Naive B cell (primary cell): ENCODE data around the gene TRAPPC13. TPM values are rescaled to one million over a fixed set of nuclear protein-coding genes. Genes with fewer than 3 reads are reported as not detected.
"Not testable (repeated sequence)": the region's sequence is repeated elsewhere in the genome, so short reads cannot be mapped to it uniquely, and the experiment has no call there.

Experiments
- ATAC-seq, 2 donors: fragments of 150-1000 bp; cut with Tn5 transposase; 2 replicates each; pipeline ENCODE4 v1.10.0; 2021; ENCODE audit warnings: low read depth in 2 of 2, mild to moderate bottlenecking in 2 of 2, moderate library complexity in 2 of 2
- DNase-seq: peaks from one replicate; pipeline ENCODE4 v3.0.0; 2022
- H3K27ac Mint-ChIP-seq, 6 donors: one replicate each; pipeline ENCODE4 v1.8.0; 2020 to 2022; ENCODE audit warnings: mild to moderate bottlenecking in 6 of 6, mixed read lengths in 6 of 6, moderate library complexity in 5 of 6, inconsistent platforms in 2 of 6
- H3K27me3 Mint-ChIP-seq, 3 donors: one replicate each; pipeline ENCODE4 v1.8.0; 2021 to 2022; ENCODE audit warnings: mixed read lengths in 3 of 3, mild to moderate bottlenecking in 1 of 3
- H3K36me3 Mint-ChIP-seq, 2 donors: one replicate each; pipeline ENCODE4 v1.8.0; 2020 to 2022; ENCODE audit warnings: mixed read lengths in 2 of 2, inconsistent platforms in 1 of 2, mild to moderate bottlenecking in 1 of 2
- H3K4me1 Mint-ChIP-seq, 3 donors: one replicate each; pipeline ENCODE4 v1.8.0; 2020 to 2022; ENCODE audit warnings: mixed read lengths in 3 of 3, inconsistent platforms in 1 of 3, mild to moderate bottlenecking in 1 of 3, moderate library complexity in 1 of 3
- H3K4me3 Mint-ChIP-seq, 8 donors: one replicate each; pipeline ENCODE4 v1.8.0; 2020 to 2022; ENCODE audit warnings: mild to moderate bottlenecking in 8 of 8, mixed read lengths in 8 of 8, moderate library complexity in 8 of 8, inconsistent platforms in 2 of 8
- H3K9me3 Mint-ChIP-seq, 7 donors: one replicate each; pipeline ENCODE4 v1.8.0; 2020 to 2022; ENCODE audit warnings: mixed read lengths in 7 of 7, mild to moderate bottlenecking in 5 of 7, inconsistent platforms in 2 of 7, moderate library complexity in 1 of 7
- polyA plus RNA-seq, 6 donors: library from polyadenylated mRNA; unstranded; fragments of 300-500 nt; fragmentation: Illumina TruSeq; gene quantifications; one replicate each; pipeline ENCODE4 v1.2.3, GENCODE V29; 2021; ENCODE audit warnings: low read depth in 6 of 6

Gene TRAPPC13
- polyA plus RNA-seq, 6 donors from 2014 or later = 16.2 to 21.7 (median 18.4) TPM

- DNase-seq = no peak
Measured at GRCh38 chr5:65646938-65647337, 22.1 kb downstream of the TRAPPC13 start.

DNA sequence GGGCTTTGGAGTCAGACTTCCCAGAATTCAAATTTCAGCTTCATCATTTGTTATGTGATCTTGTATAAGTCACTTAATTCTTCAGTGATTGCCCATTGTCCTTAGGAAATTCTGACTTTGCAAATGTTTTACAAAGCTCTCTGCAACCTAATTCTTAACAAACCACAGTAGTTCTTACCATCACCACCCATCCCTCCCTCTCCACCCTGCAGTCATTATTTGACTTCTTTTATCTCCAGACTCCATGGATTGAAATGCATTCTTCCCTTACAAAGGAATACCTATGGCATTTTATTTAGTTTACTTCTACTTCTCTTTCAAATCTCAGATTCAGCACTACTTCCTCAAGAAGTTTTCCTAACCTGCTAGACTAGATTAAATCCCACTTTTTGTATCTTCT is 23.1 kb downstream of the TRAPPC13 start:
- no peaks in the 10 kb centered on the region for H3K9me3 Mint-ChIP-seq
- peak overlapping the region in 1 of 6 donors; percentile 44 for H3K27ac Mint-ChIP-seq
- H3K4me1 Mint-ChIP-seq = no peaks in the 10 kb centered on the region
- H3K27me3 Mint-ChIP-seq = no peaks in the 10 kb centered on the region
- no peak for ATAC-seq
- no peak for DNase-seq
- no peak overlapping the region for H3K4me3 Mint-ChIP-seq
- H3K36me3 Mint-ChIP-seq = no peaks in the 10 kb centered on the region

More at GRCh38 chr5:65646938-65647337, 22.1 kb downstream of the TRAPPC13 start:
- Mint-ChIP-seq H3K27me3 (no peaks in the 10 kb centered on the region), H3K36me3 (no peaks in the 10 kb centered on the region), H3K4me1 (no peaks in the 10 kb centered on the region), H3K9me3 (no peaks in the 10 kb centered on the region), H3K27ac (peak overlapping the region in 2 of 6 donors; percentile 39 to 81), H3K4me3 (no peak overlapping the region)
- ATAC-seq = no peak

GRCh38 chr5:65651144-65651543 is 26.3 kb downstream of the TRAPPC13 start:
- no peaks in the 10 kb centered on the region for H3K9me3 Mint-ChIP-seq
- H3K27ac Mint-ChIP-seq = no peak overlapping the region
- H3K4me1 Mint-ChIP-seq = no peaks in the 10 kb centered on the region
- no peaks in the 10 kb centered on the region for H3K27me3 Mint-ChIP-seq
- no peak overlapping the region for H3K4me3 Mint-ChIP-seq
- ATAC-seq = no peak
- peaks cover 0 to 6% of the 10 kb centered on the region in 2 donors for H3K36me3 Mint-ChIP-seq
- DNase-seq = no peak

DNA sequence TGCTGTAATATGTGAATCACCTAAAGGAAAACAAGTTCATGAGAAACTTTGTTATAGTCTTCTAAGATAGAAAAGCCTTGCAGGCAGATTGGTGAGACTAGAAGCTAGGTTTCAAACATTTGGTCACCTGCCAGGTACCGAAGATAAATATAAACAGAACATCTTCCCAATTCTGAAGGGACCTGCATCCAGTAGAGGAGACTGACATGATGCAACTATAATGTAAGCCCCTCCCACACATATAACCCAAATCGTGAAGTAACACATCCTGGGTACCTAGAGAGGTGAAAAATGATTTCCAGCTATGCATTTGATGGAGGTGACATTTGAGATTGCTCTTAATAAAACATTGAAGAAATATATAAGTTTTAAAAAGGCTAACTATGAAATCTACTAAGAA is 29.9 kb downstream of the TRAPPC13 start:
- peaks cover 0 to 13% of the 10 kb centered on the region in 2 donors for H3K36me3 Mint-ChIP-seq
- DNase-seq = no peak
- no peaks in the 10 kb centered on the region for H3K4me1 Mint-ChIP-seq
- no peaks in the 10 kb centered on the region for H3K27me3 Mint-ChIP-seq
- ATAC-seq = no peak
- no peak overlapping the region for H3K27ac Mint-ChIP-seq
- H3K4me3 Mint-ChIP-seq = no peak overlapping the region
- no peaks in the 10 kb centered on the region for H3K9me3 Mint-ChIP-seq

DNA sequence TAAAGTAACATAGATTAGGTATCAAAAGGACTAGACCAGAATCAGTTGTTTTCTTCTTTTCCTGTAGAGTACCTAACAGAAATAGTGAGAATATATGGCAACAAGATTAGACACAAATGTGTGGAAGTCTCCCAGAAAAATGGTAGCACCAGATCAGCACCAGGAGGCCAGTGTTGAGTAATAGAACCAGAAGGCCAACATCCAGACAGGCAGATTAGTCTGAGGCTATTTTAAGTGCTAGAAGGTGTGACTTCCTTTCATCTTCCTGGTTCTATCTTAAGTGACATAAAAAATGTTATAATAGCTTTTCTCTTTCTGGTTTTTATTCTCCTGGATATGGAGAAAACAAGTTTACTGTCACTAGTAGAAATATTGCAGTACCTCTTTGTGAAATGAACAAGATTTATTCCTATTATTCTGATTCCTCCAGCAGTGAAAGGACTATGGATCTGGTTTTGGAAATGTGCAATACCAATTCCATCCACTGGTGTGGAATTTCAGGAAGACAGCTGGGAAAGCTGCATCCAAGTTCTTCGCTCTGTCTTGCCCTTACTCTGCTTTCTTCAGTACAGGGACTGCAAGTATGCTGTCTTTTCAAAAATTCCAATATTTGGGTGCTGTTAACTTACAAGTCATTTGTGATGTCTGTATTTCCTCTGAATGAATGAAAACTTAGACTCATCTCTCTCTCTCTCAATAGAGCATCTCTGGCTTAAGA is 39.1 kb downstream of the TRAPPC13 start:
- no peaks in the 10 kb centered on the region for H3K27me3 Mint-ChIP-seq
- no peak for DNase-seq
- no peaks in the 10 kb centered on the region for H3K4me1 Mint-ChIP-seq
- peaks cover 0 to 8% of the 10 kb centered on the region in 2 donors for H3K36me3 Mint-ChIP-seq
- H3K4me3 Mint-ChIP-seq = no peak overlapping the region
- no peaks in the 10 kb centered on the region for H3K9me3 Mint-ChIP-seq
- ATAC-seq = no peak
- H3K27ac Mint-ChIP-seq = peak overlapping the region in 3 of 6 donors; percentile 24 to 71 (median 61)

DNA sequence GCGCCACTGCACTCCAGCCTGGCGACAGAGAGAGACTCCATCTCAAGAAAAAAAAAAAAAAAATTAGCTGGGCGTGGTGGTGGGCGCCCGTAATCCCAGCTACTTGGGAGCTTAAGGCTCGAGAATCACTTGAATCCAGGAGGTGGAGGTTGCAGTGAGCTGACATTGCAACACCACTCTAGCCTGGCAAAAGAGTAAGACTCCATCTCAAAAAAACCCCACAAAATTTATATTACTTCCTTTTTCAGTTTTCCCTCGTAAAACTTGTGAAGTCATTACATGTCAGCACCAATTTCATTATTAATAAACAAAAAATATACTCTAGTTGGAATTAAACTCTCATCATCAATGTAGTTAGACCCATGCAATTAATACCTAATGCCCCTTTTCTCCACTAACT is 43.9 kb downstream of the TRAPPC13 start:
- no peak for ATAC-seq
- no peaks in the 10 kb centered on the region for H3K4me1 Mint-ChIP-seq
- H3K27me3 Mint-ChIP-seq = no peaks in the 10 kb centered on the region
- no peak overlapping the region for H3K4me3 Mint-ChIP-seq
- no peaks in the 10 kb centered on the region for H3K36me3 Mint-ChIP-seq
- H3K9me3 Mint-ChIP-seq = no peaks in the 10 kb centered on the region
- no peak for DNase-seq
- H3K27ac Mint-ChIP-seq = no peak overlapping the region

DNA sequence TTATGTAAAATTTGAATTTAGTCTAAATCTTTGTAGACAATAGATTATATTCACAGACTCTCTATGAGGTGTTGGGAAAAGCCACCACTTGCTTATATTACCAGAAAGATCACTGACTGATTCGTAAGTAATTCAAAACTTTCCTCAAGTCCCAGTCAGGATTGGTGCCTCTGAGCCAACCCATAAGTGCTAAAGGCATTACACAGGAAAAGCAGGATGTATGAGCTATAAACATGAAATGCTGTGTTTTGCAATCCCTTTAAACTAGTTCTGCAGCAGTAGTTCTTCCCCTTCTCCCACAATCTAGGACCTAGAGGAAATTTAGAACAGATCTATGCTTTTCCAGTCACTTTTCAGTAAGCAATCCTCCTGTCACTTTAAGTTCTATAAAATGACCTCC is 48.0 kb downstream of the TRAPPC13 start:
- peaks cover 25 to 28% of the 10 kb centered on the region in 2 donors for H3K36me3 Mint-ChIP-seq
- no peak overlapping the region for H3K27ac Mint-ChIP-seq
- DNase-seq (no peak), ATAC-seq (no peak)
- H3K4me3 Mint-ChIP-seq = no peak overlapping the region
- H3K9me3 Mint-ChIP-seq = no peaks in the 10 kb centered on the region
- H3K4me1 Mint-ChIP-seq = no peaks in the 10 kb centered on the region
- H3K27me3 Mint-ChIP-seq = no peaks in the 10 kb centered on the region

- H3K27ac Mint-ChIP-seq = no peak overlapping the region
- peaks cover 29 to 35% of the 10 kb centered on the region in 2 donors for H3K36me3 Mint-ChIP-seq
- ATAC-seq (no peak), DNase-seq (no peak)
- H3K27me3 Mint-ChIP-seq = no peaks in the 10 kb centered on the region
- H3K4me1 Mint-ChIP-seq = no peaks in the 10 kb centered on the region
- no peak overlapping the region for H3K4me3 Mint-ChIP-seq
- H3K9me3 Mint-ChIP-seq = no peaks in the 10 kb centered on the region
Measured at GRCh38 chr5:65674749-65675148, 49.9 kb downstream of the TRAPPC13 start.

GRCh38 chr5:65676056-65676455 is 51.2 kb downstream of the TRAPPC13 start:
- H3K36me3 Mint-ChIP-seq = peaks cover 37 to 44% of the 10 kb centered on the region in 2 donors
- not testable (repeated sequence) for H3K9me3 Mint-ChIP-seq, H3K4me1 Mint-ChIP-seq, H3K4me3 Mint-ChIP-seq, H3K27me3 Mint-ChIP-seq, DNase-seq, ATAC-seq, H3K27ac Mint-ChIP-seq

DNA sequence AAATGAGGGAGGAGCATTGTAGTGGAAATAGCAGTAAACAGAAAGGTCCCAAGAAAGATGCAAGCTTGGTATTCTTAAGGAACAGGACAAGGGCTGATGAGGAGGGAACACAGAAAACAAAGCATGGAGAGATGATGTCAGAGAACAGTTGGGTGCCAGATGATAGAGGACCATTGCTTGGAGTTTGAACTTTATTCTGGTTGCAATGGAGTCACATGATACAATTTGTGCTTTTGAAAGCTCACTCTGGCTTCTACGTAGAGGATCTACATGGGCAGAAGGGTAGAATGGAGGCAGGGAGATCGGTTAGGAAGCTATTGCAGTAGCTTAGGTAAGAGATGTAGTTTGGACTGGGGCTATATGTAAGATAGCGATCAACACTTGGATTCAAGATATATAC is 57.3 kb downstream of the TRAPPC13 start:
- DNase-seq = no peak
- Mint-ChIP-seq H3K9me3 (peaks cover 0 to 4% (median 0%) of the 10 kb centered on the region in 7 donors), H3K4me3 (no peak overlapping the region), H3K36me3 (peaks cover 45 to 54% of the 10 kb centered on the region in 2 donors), H3K27ac (peak overlapping the region in 1 of 6 donors; percentile 0), H3K4me1 (peaks cover 0 to 5% (median 0%) of the 10 kb centered on the region in 3 donors), H3K27me3 (no peaks in the 10 kb centered on the region)
- ATAC-seq = no peak

- no peak for DNase-seq
- peaks cover 2 to 11% (median 8%) of the 10 kb centered on the region in 3 donors for H3K4me1 Mint-ChIP-seq
- no peak overlapping the region for H3K4me3 Mint-ChIP-seq
- no peak for ATAC-seq
- peaks cover 12 to 26% of the 10 kb centered on the region in 2 donors for H3K36me3 Mint-ChIP-seq
- H3K27ac Mint-ChIP-seq = no peak overlapping the region
- H3K27me3 Mint-ChIP-seq = no peaks in the 10 kb centered on the region
- no peaks in the 10 kb centered on the region for H3K9me3 Mint-ChIP-seq
Measured at GRCh38 chr5:65693121-65693520, 68.3 kb downstream of the TRAPPC13 start.

GRCh38 chr5:65695162-65695755 is 70.4 kb downstream of the TRAPPC13 start:
- no peak overlapping the region for H3K4me3 Mint-ChIP-seq
- no peaks in the 10 kb centered on the region for H3K27me3 Mint-ChIP-seq
- H3K9me3 Mint-ChIP-seq = no peaks in the 10 kb centered on the region
- H3K36me3 Mint-ChIP-seq = peaks cover 24 to 25% of the 10 kb centered on the region in 2 donors
- H3K27ac Mint-ChIP-seq = no peak overlapping the region
- peaks cover 8 to 24% (median 9%) of the 10 kb centered on the region in 3 donors for H3K4me1 Mint-ChIP-seq
- DNase-seq (no peak), ATAC-seq (no peak)

- no peak for DNase-seq
- Mint-ChIP-seq H3K27me3 (no peaks in the 10 kb centered on the region), H3K4me3 (no peak overlapping the region), H3K27ac (no peak overlapping the region), H3K9me3 (no peaks in the 10 kb centered on the region), H3K36me3 (peaks cover 19 to 22% of the 10 kb centered on the region in 2 donors), H3K4me1 (peaks cover 8 to 24% (median 9%) of the 10 kb centered on the region in 3 donors)
- ATAC-seq = no peak
Measured at GRCh38 chr5:65695896-65696295, 71.1 kb downstream of the TRAPPC13 start.

DNA sequence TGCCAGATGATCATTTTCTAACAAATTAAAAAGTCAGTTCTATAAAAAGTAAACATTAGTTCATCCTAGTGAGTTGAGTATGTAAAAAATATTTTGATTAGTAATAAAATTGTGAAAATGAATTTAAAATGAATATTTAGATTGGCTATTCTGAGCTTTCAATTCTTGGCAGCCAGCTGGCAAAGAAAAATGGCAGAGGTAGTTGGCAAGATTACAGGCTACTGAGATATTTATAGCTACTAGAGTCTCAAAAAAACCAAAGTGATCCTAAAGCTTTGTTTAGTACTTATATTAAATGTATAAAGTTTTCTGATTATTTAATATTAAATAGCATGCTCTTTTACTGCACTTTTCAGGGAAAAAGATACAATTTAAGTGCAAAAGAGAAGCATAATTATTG is 72.1 kb downstream of the TRAPPC13 start:
- ATAC-seq = no peak
- peaks cover 8 to 24% (median 9%) of the 10 kb centered on the region in 3 donors for H3K4me1 Mint-ChIP-seq
- H3K27ac Mint-ChIP-seq = no peak overlapping the region
- no peak overlapping the region for H3K4me3 Mint-ChIP-seq
- DNase-seq = no peak
- peaks cover 16 to 20% of the 10 kb centered on the region in 2 donors for H3K36me3 Mint-ChIP-seq
- no peaks in the 10 kb centered on the region for H3K9me3 Mint-ChIP-seq
- no peaks in the 10 kb centered on the region for H3K27me3 Mint-ChIP-seq
